Natural killer cell treated with Interleukin-12 subunit alpha and Interleukin-12 subunit beta and Interleukin-15 and Interleukin-18, amount 100 ng/mL, for 72 hours (primary cell): ENCODE measurements around the gene KIF11. TPM values are rescaled to one million over a fixed set of nuclear protein-coding genes. Genes with fewer than 3 reads are reported as not detected.
"Not testable (repeated sequence)": the region's sequence is repeated elsewhere in the genome, so short reads cannot be mapped to it uniquely, and the experiment has no call there.

ENCODE experiments used
- ATAC-seq, 2 donors: fragments of 150-1000 bp; cut with Tn5 transposase in 1 of 2; sonication (Bioruptor Pico), chemical (Tn5 transposase) in 1 of 2; 2 replicates each; pipeline ENCODE4 v1.10.0; 2021
- DNase-seq: peaks from one replicate; pipeline ENCODE4 v3.0.0; 2022; ENCODE audit warnings: low spot score
- H3K27ac Mint-ChIP-seq, 2 donors: 1 replicate in 1 of 2; 2 replicates in 1 of 2; pipeline ENCODE4 v1.8.0; 2022; ENCODE audit warnings: mixed read lengths in 2 of 2, mild to moderate bottlenecking in 1 of 2, moderate library complexity in 1 of 2
- H3K27me3 Mint-ChIP-seq, 2 donors: 1 replicate in 1 of 2; 2 replicates in 1 of 2; pipeline ENCODE4 v1.8.0; 2022; ENCODE audit warnings: mixed read lengths in 2 of 2
- H3K36me3 Mint-ChIP-seq: one replicate; pipeline ENCODE4 v1.8.0; 2022; ENCODE audit warnings: mixed read lengths
- H3K4me1 Mint-ChIP-seq, 2 donors: 1 replicate in 1 of 2; 2 replicates in 1 of 2; pipeline ENCODE4 v1.8.0; 2022; ENCODE audit warnings: low read depth in 2 of 2, mixed read lengths in 2 of 2, mild to moderate bottlenecking in 1 of 2
- H3K4me3 Mint-ChIP-seq: one replicate; pipeline ENCODE4 v1.8.0; 2022; ENCODE audit warnings: mixed read lengths
- H3K9me3 Mint-ChIP-seq: 2 replicates; pipeline ENCODE4 v1.8.0; 2022; ENCODE audit warnings: mixed read lengths
- total RNA-seq, 2 donors: library from RNA; stranded (reverse); gene quantifications; one replicate each; pipeline ENCODE4 v1.2.3, GENCODE V29; 2022

Gene KIF11
- total RNA-seq = 10 to 100 TPM; 25.6 to 42.2 TPM

DNA sequence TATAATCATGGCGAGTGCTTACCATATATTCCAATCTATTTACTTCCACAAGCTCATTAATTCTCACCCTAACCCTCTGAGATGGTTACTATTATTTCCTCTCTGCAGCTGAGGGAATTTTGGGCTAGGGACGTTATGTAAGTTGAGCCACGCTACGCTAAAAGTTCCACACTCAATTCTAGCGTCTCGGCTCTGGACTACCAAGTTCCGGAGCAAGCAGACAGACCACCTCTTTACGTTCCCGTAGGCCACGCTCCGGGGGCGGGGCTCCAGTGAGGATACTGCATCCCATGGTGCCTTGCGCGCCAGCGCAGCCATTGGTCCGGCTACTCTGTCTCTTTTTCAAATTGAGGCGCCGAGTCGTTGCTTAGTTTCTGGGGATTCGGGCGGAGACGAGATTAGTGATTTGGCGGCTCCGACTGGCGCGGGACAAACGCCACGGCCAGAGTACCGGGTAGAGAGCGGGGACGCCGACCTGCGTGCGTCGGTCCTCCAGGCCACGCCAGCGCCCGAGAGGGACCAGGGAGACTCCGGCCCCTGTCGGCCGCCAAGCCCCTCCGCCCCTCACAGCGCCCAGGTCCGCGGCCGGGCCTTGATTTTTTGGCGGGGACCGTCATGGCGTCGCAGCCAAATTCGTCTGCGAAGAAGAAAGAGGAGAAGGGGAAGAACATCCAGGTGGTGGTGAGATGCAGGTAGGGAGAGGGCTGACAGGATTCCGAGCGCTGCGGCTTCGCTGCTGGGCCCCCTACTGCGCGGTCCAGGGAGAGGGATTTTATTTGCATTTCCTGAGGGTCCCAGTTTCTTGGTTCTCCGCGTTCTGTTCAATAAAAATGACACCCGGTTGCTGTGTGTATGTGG lies at the start of gene KIF11:
Gene KIF11, plus strand, starts transcription at position 370 of the 858 bp plus-strand sequence. Its CDS starts 246 bp downstream, at position 616.
- H3K4me1 Mint-ChIP-seq = peaks cover 27 to 41% of the 10 kb centered on the region in 2 donors
- ATAC-seq = peak; percentile 93 to 96

DNA sequence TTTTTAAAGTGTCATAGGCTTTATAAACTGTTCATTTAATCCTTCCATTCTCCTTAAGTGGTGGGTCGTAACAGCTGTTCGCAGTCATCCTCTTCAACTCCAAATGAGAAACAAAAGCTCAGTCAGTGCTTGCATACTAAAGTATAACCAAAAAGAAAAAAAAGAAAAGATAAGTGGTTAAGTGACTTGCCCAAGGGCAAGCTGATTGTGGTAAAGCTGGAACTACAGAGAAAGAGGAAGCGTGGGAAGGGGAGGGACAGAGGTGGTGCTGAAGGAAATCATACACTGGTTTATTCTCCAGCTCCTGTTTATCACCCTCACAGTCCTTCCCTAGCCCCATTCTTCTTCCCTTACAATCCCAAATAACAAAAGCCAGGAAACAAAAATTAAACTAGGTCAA lies 48.6 kb upstream of the KIF11 start:
- Mint-ChIP-seq H3K4me3 (no peak overlapping the region), H3K27me3 (no peaks in the 10 kb centered on the region), H3K9me3 (no peaks in the 10 kb centered on the region), H3K4me1 (peaks cover 12 to 13% of the 10 kb centered on the region in 2 donors), H3K36me3 (no peaks in the 10 kb centered on the region), H3K27ac (peak overlapping the region in 1 of 2 donors; percentile 68)
- ATAC-seq = no peak
- DNase-seq = no peak

More for the DNA sequence above, at the start of gene KIF11:
- H3K9me3 Mint-ChIP-seq = no peaks in the 10 kb centered on the region
- no peaks in the 10 kb centered on the region for H3K27me3 Mint-ChIP-seq
- H3K27ac Mint-ChIP-seq = peak within 1 kb of the TSS; percentile 97 to 100
- peak; percentile 97 for DNase-seq
- no peaks in the 10 kb centered on the region for H3K36me3 Mint-ChIP-seq
- peak within 1 kb of the TSS; percentile 98 for H3K4me3 Mint-ChIP-seq

DNA sequence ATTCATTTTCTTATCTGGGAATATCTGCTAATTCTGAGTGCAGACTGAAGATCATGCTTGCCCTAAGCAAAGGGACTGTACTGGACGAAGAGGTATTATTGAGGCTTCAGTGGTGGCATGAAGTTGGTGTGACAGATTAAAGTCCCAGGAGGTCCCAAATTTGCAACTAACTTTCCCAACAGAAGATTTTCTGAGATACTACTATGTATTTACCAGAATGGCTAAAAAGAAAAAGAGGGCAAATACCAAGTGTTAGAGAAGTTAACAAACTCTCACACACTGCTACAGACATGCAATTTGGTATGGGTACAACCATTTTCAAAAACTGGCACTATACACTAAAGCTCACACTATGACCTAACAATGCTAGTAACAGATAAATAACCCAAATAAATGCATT lies 47.4 kb upstream of the KIF11 start:
- ATAC-seq = no peak
- DNase-seq = no peak
- Mint-ChIP-seq H3K27ac (no peak overlapping the region), H3K4me3 (no peak overlapping the region), H3K36me3 (no peaks in the 10 kb centered on the region), H3K27me3 (no peaks in the 10 kb centered on the region), H3K4me1 (peaks cover 12 to 13% of the 10 kb centered on the region in 2 donors), H3K9me3 (no peaks in the 10 kb centered on the region)

DNA sequence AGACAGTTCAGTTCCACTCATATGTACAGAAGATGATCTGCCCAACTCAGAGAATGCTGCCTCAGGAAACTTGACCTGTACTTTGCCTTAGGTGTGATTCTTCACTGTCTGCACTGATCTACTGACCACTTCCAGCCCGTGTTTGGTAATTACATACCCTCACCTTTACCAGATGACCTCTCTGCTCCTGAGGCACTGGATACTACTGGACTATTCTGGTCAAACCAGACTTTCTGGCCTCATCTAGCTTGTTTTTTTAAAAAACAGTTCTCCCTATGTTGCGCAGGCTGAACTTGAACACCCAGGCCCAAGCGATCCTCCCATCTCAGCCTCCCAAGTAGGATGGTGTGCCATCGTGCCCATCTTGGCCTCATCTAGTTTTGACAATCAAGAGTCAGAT lies 45.3 kb upstream of the KIF11 start:
- no peak overlapping the region for H3K27ac Mint-ChIP-seq
- H3K4me1 Mint-ChIP-seq = peaks cover 10 to 13% of the 10 kb centered on the region in 2 donors
- H3K27me3 Mint-ChIP-seq = no peaks in the 10 kb centered on the region
- peaks cover 8% of the 10 kb centered on the region for H3K36me3 Mint-ChIP-seq
- H3K9me3 Mint-ChIP-seq = no peaks in the 10 kb centered on the region
- H3K4me3 Mint-ChIP-seq = no peak overlapping the region
- ATAC-seq (no peak), DNase-seq (no peak)

DNA sequence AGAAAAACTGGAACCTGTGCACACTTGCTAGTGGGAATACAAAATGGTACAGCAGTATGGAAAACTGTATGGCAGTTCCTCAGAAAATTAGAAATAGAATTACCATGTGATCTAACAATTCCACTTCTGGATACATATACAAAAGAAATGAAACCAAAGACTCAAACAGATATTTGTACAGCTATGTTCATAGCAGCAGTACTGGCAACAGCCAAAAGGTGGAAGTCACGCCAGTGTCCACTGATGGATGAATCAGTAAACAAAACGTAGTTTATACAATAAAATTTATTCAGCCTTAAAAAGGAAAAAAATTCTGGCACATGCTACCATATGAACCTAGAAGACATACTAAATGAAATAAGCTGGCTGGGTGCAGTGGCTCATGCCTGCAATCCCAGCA lies 42.0 kb upstream of the KIF11 start:
- no peak overlapping the region for H3K27ac Mint-ChIP-seq
- H3K4me1 Mint-ChIP-seq = peaks cover 2 to 3% of the 10 kb centered on the region in 2 donors
- H3K27me3 Mint-ChIP-seq = no peaks in the 10 kb centered on the region
- ATAC-seq = no peak
- H3K4me3 Mint-ChIP-seq = no peak overlapping the region
- H3K36me3 Mint-ChIP-seq = peaks cover 31% of the 10 kb centered on the region
- H3K9me3 Mint-ChIP-seq = peaks cover 9% of the 10 kb centered on the region
- DNase-seq = no peak

DNA sequence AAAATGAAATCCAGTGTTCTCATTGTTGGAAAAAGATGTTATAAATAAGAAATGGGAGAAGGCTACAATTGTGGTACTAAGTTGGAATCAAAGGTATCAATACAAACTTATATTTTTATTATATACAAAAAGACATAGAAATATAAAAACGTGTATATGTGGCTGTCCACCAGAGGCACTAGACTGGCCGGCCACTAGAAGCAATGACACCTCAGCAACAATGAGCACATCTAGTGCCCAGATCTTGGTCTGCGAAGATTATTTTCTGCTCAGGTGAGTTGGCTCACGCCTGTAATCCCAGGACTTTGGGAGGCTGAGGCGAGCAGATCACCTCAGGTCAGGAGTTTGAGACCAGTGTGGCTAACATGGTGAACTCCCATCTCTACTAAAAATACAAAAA lies 40.6 kb upstream of the KIF11 start:
- no peak overlapping the region for H3K4me3 Mint-ChIP-seq
- H3K27me3 Mint-ChIP-seq = no peaks in the 10 kb centered on the region
- peaks cover 9% of the 10 kb centered on the region for H3K9me3 Mint-ChIP-seq
- no peak for ATAC-seq
- DNase-seq = no peak
- H3K4me1 Mint-ChIP-seq = peaks cover 0 to 3% of the 10 kb centered on the region in 2 donors
- peaks cover 31% of the 10 kb centered on the region for H3K36me3 Mint-ChIP-seq
- no peak overlapping the region for H3K27ac Mint-ChIP-seq

DNA sequence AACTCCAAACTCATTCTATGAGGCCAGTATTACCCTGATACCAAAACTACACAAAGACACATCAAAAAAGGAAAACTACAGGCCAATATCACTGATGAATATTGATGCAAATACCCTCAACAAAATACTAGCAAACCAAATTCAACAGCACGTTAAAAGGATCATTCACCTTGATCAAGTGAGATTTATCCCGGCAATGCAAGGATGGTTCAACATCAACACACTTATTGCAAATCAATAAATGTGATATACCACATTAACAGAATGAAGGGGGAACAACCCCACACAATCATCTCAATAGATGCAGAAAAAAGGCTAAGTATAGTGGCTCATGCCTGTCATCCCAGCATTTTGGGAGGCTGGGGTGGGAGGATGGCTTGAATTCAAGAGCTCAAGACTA lies 39.0 kb upstream of the KIF11 start:
- Mint-ChIP-seq H3K27me3 (no peaks in the 10 kb centered on the region), H3K9me3 (peaks cover 9% of the 10 kb centered on the region), H3K36me3 (peaks cover 31% of the 10 kb centered on the region), H3K4me1 (peaks cover 0 to 3% of the 10 kb centered on the region in 2 donors), H3K27ac (no peak overlapping the region), H3K4me3 (no peak overlapping the region)
- ATAC-seq = no peak
- no peak for DNase-seq

DNA sequence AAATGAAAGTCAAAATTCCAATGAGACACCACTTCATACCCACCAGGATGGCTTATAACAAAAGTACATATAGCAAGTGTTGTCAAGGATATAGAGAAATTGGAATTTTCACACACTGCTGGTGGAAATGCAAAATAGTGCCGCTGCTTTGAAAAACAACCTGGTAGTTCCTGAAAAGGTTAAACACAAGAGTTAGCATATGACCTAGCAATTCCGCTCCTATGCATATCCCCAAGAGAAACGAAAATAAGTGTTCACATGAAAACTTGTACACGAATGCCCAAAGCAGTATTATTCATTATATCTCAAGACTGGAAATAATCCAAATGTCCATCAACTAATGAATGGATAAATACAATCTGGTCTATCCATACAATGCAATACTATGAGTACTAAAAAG lies 33.9 kb upstream of the KIF11 start:
- DNase-seq (no peak), ATAC-seq (no peak)
- H3K4me1 Mint-ChIP-seq = peaks cover 0 to 13% of the 10 kb centered on the region in 2 donors
- H3K27ac Mint-ChIP-seq = no peak overlapping the region
- no peaks in the 10 kb centered on the region for H3K27me3 Mint-ChIP-seq
- H3K4me3 Mint-ChIP-seq = no peak overlapping the region
- H3K36me3 Mint-ChIP-seq = peaks cover 24% of the 10 kb centered on the region
- H3K9me3 Mint-ChIP-seq = peaks cover under 1% of the 10 kb centered on the region

DNA sequence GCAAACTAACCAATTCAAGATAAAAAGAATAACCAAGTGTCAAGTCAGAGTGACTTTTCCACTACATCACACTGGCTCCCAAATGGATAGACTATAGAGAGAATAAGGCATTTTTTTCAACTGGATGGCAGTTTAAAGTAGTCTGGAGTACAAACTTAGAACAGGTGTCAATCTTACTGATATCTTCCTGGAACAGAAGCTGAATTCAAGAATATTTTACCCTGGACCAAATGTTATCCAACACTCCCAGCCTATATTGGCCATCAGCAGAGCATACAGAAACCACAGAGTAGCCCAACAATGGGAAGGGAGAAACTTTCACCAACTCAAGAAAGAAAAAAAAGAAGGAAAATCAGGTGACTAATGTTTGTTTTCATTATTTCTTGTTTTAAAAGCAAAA lies 30.5 kb upstream of the KIF11 start:
- Mint-ChIP-seq H3K27me3 (no peaks in the 10 kb centered on the region), H3K27ac (no peak overlapping the region), H3K4me3 (no peak overlapping the region), H3K9me3 (no peaks in the 10 kb centered on the region), H3K36me3 (peaks cover 19% of the 10 kb centered on the region), H3K4me1 (peaks cover 4 to 16% of the 10 kb centered on the region in 2 donors)
- DNase-seq (no peak), ATAC-seq (no peak)

DNA sequence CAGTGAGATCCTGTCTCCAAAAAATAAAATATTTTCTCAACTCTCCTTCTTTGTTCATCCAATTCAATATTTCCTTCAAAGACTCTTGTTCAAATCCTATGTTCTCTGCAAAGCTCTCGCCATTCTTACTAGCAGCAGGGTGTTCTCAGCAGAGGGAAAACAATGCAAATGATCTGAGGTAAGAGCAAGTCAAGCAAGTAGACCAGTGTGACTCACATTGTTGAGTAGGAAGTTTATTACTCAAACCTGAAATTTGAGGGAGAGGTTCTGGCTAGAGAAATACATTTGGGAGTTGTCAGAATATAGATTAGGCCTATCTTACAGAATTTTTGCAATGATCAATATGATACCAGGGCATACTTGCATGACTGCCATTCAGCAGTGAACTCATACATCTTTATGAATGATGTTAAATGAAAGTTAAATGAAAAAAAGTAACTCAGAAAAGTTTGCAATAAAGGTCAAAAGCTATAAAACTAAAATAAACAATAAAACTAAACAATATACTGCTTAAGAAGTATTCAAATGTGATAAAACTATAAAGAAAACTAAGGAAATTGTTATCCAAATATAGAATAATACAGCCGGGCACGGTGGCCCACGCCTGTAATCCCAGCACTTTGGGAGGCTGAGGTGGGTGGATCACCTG lies 24.9 kb upstream of the KIF11 start:
- ATAC-seq (peak in 1 of 2 donors; percentile 70), DNase-seq (no peak)
- no peaks in the 10 kb centered on the region for H3K27me3 Mint-ChIP-seq
- H3K4me3 Mint-ChIP-seq = no peak overlapping the region
- H3K9me3 Mint-ChIP-seq = no peaks in the 10 kb centered on the region
- no peak overlapping the region for H3K27ac Mint-ChIP-seq
- peaks cover 26 to 37% of the 10 kb centered on the region in 2 donors for H3K4me1 Mint-ChIP-seq
- peaks cover 12% of the 10 kb centered on the region for H3K36me3 Mint-ChIP-seq

DNA sequence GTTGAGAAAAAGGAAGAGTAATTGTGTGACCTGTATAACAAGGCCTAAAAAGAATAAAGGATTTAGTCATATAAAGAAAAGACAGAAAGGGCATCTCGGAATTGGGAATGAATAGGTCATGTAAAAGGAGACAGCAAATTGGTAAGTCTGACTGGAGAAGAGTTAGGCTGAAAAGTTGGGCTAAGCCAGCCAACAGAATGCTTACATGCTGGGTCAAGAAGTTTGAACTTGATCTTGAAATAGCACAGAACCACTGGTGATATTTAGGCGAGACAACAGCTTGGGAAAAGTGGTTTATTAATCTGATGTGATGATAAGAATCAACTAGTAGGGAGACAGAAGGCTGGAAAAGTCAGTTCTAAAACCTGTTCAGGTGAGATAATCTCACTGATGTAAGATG lies 23.9 kb upstream of the KIF11 start:
- H3K27ac Mint-ChIP-seq = no peak overlapping the region
- no peak overlapping the region for H3K4me3 Mint-ChIP-seq
- no peaks in the 10 kb centered on the region for H3K9me3 Mint-ChIP-seq
- peaks cover 23 to 37% of the 10 kb centered on the region in 2 donors for H3K4me1 Mint-ChIP-seq
- H3K36me3 Mint-ChIP-seq = peaks cover 12% of the 10 kb centered on the region
- ATAC-seq (no peak), DNase-seq (no peak)
- H3K27me3 Mint-ChIP-seq = no peaks in the 10 kb centered on the region

DNA sequence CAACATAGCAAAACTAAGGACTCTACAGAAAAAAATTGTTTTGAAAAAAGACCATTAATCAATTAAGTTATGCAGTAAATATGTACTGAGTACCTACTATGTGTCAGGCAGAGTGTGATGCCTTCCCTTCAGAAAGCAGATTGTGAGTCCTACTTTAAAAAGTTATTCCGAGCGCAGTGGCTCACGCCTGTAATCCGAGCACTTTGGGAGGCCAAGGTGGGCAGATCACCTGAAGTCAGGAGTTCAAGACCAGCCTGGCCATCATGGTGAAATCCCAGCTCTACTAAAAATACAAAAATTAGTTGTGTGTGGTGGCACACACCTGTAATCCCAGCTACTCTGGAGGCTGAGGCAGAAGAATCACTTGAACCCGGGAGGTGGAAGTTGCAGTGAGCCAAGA lies 23.3 kb upstream of the KIF11 start:
- not testable (repeated sequence) for DNase-seq, H3K9me3 Mint-ChIP-seq, H3K4me3 Mint-ChIP-seq, H3K27ac Mint-ChIP-seq, ATAC-seq, H3K27me3 Mint-ChIP-seq
- H3K36me3 Mint-ChIP-seq = peaks cover 12% of the 10 kb centered on the region
- H3K4me1 Mint-ChIP-seq = peaks cover 22 to 43% of the 10 kb centered on the region in 2 donors

DNA sequence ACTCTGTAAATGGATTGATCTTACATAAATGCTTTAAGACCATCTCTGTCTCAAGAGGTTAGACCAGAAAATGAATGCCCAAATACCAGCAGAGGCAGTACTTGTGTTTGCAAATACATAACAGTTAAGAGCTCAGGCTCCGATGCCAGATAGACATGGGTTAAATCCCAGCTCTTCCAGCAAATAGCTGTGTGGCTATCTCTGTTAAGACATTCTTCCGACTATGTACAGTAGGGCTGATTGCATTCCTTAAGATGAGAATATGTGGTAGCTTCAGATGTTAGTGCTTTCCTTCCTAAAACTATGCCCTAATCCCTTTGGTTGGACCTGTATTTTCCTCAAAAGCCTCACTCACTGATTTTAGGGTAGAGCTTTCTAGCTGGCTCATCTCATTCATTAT lies 21.3 kb upstream of the KIF11 start:
- H3K27me3 Mint-ChIP-seq = no peaks in the 10 kb centered on the region
- DNase-seq (no peak), ATAC-seq (no peak)
- peak overlapping the region in 1 of 2 donors; percentile 53 for H3K27ac Mint-ChIP-seq
- H3K4me1 Mint-ChIP-seq = peaks cover 21 to 49% of the 10 kb centered on the region in 2 donors
- H3K4me3 Mint-ChIP-seq = peak overlapping the region; percentile 81
- peaks cover 5% of the 10 kb centered on the region for H3K36me3 Mint-ChIP-seq
- H3K9me3 Mint-ChIP-seq = no peaks in the 10 kb centered on the region
